ENCODE results near the gene GLOD4. TPM values are rescaled to one million over a fixed set of nuclear protein-coding genes. Genes with fewer than 3 reads are reported as not detected.

Gene GLOD4
- total RNA-seq, 1 donor from 2014 or later = 24.3 TPM

DNA sequence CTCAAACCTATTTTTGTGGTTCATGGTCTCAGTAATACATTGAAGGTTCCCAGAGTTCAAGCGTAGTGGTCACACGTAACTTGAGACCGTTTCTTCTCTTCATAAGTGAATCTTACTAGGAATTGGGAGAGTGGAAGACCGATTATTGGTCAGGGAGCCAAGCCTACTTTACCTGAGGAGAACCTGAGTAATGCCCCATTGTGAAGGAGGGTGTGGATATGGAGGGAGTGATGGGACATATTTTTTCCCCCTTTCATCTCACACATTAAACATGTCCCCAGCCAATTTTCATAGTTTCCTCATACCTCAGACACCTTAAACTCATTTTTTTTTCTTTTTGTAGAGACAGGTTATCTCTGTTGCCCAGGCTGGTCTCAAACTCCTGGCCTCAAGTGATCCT lies 38.9 kb downstream of the GLOD4 start:
- no peak for DNase-seq (ENCODE audit: low spot score)

DNA sequence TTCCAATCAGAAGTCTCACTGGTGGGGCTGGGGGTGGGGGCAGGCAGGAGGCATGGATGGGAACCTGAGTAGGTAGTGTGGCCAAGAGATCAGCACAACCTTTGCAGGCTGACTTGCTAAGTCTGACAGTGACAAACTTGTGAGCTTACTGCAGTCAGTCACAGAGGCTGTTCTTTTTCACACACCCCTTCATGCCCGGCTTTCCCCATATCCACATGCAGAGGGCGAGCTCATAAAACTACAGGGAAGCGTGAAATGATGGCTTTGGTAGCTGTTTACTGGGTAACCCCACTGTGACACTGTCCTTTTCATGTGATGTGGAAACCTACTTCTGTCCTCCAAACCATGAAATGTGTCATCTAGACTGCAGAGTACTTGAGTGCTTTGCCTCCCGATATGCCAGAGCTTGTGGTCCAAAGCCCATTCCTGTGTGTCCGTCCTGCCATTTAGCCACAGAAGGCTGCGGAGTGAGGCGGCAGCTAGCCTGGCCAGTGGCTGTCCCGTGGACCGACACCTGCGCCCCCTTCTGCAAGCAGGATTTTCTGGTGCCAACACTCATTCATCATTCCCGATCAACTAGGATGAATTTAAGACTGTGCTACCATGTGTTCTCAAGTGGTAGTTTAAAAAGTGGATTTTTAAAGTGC lies 39.8 kb downstream of the GLOD4 start:
- DNase-seq (ENCODE audit: low spot score) = no peak

DNA sequence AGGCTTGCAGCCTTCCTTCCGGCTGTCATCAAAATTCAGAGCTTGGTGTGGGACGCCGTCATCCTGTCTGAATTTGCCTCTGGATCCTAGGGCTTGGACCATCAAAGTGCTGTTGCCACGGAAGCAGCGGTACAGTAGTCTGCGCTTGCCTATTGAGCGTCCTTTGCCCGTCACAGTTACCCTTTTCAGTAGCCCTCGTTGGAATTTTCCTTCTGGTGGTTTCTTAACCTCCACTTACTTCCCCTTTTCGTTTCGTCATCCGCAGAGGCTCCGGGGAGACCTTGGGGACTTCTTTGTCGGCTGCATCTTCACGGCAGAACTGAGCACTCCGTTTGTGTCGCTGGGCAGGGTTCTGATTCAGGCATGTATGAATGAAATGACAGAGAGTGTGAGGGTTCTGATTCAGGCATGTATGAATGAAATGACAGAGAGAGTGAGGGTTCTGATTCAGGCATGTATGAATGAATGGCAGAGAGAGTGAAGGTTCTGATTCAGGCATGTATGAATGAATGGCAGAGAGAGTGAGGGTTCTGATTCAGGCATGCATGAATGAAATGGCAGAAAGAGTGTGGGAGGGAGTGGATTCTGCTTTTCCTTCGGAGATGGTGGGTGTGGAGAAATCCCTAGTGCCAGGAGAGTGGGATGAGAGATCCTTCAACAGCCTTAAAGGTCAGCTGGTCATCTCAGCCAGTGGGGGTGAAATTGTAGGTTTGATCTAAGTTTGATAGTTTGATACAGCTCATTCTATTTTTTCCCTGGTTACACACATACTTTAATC lies 41.7 kb downstream of the GLOD4 start:
- peak; percentile 35 for DNase-seq (ENCODE audit: low spot score)

DNA sequence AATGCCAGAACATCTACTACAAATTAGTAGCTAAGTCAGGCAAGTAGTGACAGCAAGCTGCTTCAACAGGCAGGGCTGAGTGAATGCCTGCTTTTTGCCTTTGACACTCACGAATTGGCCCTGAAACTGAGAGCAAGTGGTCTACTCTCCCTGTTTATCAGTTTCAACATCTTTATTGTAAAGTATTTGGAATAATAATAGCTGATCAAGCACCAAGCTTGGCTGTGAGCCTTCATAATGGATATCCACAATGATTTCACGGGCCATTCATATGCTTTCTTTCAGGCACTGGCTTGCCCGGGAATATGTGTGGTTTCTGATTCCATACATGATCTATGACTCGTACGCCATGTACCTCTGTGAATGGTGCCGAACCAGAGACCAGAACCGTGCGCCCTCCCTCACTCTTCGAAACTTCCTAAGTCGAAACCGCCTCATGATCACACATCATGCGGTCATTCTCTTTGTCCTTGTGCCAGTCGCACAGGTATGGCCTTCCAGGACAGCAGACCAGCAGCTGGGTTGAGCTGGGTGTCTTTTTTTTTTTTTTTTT lies 44.4 kb downstream of the GLOD4 start:
- no peak for DNase-seq (ENCODE audit: low spot score)

DNA sequence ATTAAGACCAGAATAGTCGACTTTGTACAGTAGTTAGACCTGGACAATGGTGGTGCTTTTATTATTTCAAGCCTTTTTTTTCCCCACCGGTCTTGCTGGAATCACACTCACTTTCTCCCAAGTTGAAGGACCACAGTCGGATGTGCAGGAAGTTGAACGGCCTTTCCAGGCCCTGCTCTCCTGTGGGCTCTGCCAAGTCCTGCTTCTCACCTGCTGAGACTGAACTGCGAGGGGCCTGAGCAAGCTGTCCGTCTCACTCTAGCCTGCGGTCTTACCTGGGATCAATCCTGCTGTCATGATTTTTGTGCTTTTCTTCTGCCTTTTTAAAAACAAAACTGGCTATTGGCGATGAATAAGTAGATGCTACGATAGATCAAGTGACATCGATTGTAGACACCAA lies 48.3 kb downstream of the GLOD4 start:
- DNase-seq (ENCODE audit: low spot score) = no peak

DNA sequence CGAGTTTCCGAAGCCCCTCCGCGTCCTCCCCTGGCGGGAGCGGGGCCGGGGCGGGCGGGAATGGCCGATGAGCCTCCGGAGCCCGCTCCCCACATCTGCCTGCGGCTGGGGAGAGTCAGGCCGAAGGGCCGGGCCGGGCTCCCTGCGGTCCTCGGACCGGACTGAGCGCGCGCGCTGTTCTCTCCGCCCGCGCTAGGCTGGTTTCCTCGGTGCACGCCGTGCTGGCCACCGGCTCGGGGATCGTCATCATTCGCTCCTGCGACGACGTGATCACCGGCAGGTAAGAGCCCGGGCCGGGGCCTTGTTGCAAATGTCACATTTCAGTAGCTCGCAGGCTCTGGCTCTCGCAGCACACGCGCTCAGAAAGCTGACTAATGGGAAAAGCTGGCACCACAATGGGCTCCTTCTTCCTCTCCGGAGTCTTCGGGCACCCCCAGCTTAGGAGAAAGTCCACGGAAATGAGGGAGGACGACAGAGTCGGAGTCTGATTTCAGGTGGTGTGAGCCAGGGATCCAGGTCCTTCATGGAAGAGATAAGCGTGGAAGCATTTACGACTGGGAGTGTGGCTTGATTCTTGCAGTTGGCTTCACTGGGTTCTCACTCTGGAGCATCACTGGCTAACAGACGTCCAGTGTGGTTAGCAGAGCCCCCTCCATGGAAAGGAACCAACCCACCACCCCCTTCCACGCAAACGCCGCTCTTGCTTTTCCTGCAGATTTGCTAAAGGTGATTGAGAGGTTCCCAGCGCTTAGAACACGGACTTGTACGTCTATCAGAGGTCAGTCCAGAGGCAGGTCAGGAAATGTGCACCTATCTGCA lies 49.0 kb downstream of the GLOD4 start:
- peak; percentile 60 for DNase-seq (ENCODE audit: low spot score)

DNA sequence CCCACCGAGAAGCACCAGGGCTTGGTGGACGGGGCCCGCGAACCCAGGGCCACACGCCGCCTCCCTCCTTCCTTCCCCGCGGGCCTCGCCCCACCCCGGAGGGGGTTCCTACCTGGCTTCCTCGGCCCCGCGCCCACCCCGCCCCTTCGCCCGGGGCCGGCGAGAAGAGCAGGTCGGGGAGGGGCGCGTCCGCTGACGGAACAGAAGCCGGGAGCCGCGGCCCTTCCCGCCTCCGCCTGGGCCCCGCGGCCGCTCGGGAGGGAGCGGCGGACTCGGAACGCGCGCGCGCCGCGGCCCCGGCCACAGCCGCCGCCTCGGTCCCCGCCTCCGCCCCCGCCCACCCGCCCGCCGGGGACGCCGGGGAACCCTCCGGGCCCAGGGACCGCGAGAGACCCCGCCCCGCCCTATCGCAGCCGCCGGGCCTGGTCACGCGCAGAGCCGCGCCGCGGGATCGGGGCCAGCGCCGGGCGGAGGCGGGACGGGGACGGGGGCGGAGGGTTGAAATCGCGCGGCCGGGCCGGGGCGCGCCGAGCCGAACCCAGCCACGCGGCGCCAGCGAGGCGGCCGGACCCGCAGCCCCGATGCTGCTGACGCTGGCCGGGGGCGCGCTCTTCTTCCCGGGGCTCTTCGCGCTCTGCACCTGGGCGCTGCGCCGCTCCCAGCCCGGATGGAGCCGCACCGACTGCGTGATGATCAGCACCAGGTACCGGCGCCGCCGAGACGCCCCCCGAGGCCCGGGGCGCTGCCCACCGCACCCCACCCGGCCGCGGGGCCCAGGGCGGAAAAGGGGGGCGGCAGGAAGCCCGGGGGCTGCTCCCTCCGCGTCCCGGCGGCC lies 49.8 kb downstream of the GLOD4 start, which contains the start of gene TLCD3A:
Gene TLCD3A (plus strand): TSS at position 530 of the 835 bp plus-strand sequence. CDS start 52 bp downstream, at position 582.
- DNase-seq (ENCODE audit: low spot score) = peak; percentile 69

DNA sequence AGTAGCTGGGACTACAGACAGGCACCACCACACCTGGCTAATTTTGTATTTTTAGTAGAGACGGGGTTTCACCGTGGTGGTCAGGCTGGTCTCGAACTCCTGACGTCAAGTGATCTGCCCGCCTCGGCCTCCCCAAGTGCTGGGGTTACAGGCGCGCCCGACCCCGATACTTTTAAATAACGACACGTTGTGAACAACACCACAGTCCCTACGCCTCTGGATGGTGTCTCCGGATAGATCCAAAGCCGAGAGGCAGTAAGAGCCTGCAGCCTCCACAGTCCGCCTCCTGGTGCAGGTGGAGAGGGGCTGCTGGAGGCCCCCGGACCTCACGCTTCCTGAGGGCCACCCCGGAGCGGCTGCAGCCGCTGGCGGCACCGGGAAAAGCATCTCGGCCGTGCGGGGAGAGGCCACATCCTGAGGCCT lies 50.4 kb downstream of the GLOD4 start:
- DNase-seq (ENCODE audit: low spot score) = no peak

DNA sequence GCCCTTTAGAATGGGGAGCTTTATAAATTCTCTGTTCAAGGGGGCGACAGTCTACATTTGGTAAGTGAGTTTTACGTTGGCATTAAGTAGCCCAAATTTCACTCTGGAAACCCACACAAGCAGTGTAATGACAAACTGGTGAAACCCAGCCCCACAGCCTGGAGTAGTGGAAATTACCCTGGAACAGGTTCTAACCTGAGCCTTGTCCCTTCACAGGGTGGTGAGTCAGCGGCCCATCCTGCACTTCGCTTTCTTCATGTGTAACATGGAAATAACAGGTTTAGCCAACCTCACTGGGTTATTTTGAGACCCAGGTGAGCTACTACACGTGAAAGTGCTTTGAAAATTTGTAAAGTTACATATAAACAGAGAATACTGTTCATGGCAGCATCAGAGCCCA lies 53.2 kb downstream of the GLOD4 start:
- DNase-seq (ENCODE audit: low spot score) = peak; percentile 63

DNA sequence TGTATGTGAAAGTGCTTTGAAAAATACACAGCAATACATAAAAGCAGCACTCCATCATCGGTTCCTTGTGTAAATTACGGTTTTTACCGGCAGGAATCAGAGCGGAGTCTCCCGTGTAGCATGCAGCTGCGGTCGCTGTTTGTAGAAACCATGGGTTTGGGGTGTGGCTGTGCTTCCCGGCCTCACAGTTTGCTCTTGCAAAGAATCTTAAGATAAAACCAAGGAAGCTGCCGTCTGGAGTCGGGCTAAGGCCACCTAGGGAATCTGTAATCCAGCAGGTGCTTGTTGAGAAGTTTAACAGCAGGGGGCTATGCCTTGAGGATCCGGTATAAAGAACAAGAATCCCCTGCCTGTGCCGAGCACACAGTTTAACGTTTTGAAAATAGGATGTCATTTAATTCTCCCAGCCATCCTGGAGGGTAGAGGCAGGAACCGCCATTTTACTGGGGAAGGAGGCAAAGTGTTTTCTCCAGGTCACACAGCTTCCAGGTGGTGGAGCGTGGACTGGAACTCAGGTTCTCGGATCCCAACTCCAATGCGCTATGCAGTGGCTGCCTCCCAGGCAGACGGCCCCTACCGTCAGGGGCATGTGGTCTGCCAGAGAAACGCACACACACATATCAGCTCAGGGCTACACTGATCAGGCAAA lies 55.7 kb downstream of the GLOD4 start:
- no peak for DNase-seq (ENCODE audit: low spot score)

DNA sequence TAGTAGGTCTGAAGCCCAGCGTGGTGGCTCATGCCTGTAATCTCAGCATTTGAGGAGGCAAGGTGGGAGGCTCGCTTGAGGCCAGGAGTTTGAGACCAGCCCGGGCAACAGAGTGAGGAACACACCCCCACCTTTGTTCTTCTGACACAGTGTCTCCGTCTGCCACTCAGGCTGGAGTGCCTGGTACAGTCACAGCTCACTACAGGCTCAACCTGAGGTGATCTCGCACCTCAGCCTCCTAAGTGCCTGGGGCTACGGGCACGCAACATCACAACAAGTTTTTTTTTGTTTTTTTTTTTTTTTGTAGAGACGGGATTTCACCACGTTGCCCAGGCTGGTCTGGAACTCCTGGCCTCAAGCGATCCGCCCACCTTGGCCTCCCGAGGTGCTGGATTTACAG lies 56.3 kb downstream of the GLOD4 start:
- DNase-seq (ENCODE audit: low spot score) = no peak

DNA sequence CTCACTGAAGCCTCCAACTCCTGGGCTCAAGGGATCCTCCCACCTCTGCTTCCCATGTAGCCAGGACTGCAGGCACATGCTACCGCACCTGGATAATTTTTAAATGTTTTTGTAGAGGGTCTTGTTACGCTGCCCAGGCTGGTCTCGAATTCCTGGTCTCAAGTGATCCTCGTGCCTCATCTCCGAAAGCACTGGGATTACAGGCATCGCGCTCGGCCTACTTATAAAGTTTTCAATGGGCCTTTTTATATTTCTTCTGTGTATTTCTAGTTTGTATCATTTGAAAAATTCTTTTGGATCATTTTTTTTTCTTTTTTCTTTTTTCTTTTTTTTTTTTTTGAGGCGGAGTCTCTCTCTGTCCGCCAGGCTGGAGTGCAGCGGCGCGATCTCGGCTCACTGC lies 57.0 kb downstream of the GLOD4 start:
- no peak for DNase-seq (ENCODE audit: low spot score)

DNA sequence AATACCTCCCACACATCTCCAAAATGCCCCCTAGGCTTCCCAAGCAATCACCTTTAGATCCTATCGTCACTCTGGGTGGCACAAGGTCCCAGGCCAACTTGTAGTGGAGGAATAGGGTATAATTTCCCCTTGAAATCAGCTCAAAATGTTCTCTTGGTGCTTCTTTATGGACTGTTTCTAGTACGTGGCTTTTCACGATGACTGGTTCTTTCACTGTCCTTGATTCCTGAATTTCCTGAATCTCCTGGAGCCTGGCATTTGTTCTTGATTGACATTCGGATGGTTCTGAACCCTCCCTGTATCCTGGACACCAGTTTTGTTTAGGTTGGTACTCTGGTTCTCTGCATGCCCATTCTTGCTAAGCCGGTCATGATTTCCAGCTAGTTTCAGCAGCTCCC lies 60.5 kb downstream of the GLOD4 start:
- DNase-seq (ENCODE audit: low spot score) = no peak

DNA sequence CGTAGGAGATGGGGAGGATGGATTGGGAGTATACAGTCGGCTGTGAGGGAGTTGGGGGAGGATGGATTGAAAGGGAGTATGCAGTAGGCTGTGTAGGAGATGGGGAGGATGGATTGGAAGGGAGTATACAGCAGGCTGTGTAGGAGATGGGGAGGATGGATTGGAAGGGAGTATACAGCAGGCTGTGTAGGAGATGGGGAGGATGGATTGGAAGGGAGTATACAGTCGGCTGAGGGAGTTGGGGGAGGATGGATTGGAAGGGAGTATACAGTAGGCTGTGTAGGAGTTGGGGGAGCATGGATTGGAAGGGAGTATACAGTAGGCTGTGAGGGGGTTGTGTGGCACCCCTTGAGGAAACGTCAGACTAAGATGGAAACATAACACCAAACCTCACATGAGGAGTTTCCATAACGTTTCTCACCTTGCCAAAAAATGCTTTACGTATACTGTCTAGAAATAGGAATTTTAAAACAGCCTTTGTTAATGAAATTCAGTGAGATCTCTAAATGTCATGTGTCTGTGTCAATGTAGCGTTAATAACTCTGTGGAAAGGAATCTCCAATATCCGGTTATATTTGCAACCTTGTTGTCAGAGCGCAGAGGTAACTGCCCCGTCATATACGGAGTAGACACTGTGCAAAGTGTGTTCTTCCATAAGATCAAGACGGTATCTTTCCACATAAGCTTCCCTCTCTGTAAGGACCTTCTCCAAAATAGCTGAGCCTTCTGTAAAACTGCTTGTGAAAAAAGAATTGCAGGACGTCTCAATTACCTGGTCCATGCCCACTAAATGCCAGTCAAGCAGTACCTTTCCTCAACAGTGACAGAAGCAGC lies 61.2 kb downstream of the GLOD4 start:
- DNase-seq (ENCODE audit: low spot score) = no peak

DNA sequence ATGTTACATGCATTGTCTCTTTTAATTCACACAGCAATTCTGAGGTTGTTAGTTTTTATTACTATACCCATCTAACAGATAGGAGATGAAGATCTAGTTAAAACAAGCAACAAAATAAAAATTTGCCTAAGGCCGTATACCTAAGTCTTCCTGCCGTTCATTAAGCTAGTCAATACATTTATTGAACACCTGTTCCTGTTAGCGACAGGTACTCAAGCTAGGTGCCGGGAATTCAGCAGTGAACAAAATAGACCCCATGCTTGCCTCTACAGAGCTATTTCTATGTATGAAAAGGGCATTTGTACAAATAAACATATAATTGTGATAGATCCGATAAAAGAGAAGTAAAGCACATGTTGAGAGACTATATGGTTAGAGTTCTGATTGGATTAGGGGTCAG lies 64.0 kb downstream of the GLOD4 start:
- DNase-seq (ENCODE audit: low spot score) = no peak

All from umbilical cord (tissue), 2 donors.